Nephron (organoid): Measurements from ENCODE around the gene HDAC8.

Experiments
- H3K27ac Mint-ChIP-seq, 3 experiments: 2 replicates each; pipeline ENCODE4 v1.8.0; 2020; ENCODE audit warnings: mixed read lengths in 3 of 3, mild to moderate bottlenecking in 2 of 3, moderate library complexity in 1 of 3
- H3K27me3 Mint-ChIP-seq: 2 replicates; pipeline ENCODE4 v1.8.0; 2021; ENCODE audit warnings: low read depth, mild to moderate bottlenecking, moderate library complexity, mixed read lengths
- H3K36me3 Mint-ChIP-seq: 2 replicates; pipeline ENCODE4 v1.8.0; 2020; ENCODE audit warnings: low read depth, mixed read lengths
- H3K4me1 Mint-ChIP-seq: 2 replicates; pipeline ENCODE4 v1.8.0; 2020; ENCODE audit warnings: mixed read lengths
- H3K4me3 Mint-ChIP-seq, 3 experiments: 2 replicates each; pipeline ENCODE4 v1.8.0; 2020; ENCODE audit warnings: mild to moderate bottlenecking in 3 of 3, mixed read lengths in 3 of 3, moderate library complexity in 2 of 3
- H3K9me3 Mint-ChIP-seq: 2 replicates; pipeline ENCODE4 v1.8.0; 2020; ENCODE audit warnings: mixed read lengths
- TF ChIP-seq, protein P1 (sequence below), 3 experiments: fragments of 200-600 bp; sonication (generic); IDR thresholded peaks; one replicate each; pipeline ENCODE4 v1.5.0; 2021; ENCODE audit warnings: antibody characterized with exemption in 3 of 3; ENCODE audit not compliant: unreplicated experiment in 3 of 3

Gene HDAC8

DNA sequence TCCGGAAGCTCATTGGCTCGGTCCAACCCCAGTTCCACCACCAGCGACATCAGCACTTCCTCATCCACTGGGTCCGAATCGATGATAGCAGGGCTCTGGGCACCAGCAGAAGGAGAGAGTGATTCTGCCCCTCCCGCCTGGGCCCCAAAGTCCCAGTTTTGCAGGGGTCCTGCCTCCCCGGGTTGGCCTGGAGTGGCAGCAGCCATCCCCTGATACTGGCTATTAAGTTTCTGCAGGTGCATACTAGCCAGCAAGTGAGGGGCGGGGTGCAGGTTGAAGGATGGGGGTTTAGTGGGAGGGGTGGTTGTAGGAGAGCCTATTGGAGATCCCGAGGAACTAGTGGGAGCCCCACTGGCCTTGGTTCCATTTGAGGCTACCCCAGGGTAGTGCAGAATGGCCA lies 270.9 kb downstream of the HDAC8 start:
- TF ChIP-seq, protein P1, sequence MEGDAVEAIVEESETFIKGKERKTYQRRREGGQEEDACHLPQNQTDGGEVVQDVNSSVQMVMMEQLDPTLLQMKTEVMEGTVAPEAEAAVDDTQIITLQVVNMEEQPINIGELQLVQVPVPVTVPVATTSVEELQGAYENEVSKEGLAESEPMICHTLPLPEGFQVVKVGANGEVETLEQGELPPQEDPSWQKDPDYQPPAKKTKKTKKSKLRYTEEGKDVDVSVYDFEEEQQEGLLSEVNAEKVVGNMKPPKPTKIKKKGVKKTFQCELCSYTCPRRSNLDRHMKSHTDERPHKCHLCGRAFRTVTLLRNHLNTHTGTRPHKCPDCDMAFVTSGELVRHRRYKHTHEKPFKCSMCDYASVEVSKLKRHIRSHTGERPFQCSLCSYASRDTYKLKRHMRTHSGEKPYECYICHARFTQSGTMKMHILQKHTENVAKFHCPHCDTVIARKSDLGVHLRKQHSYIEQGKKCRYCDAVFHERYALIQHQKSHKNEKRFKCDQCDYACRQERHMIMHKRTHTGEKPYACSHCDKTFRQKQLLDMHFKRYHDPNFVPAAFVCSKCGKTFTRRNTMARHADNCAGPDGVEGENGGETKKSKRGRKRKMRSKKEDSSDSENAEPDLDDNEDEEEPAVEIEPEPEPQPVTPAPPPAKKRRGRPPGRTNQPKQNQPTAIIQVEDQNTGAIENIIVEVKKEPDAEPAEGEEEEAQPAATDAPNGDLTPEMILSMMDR (IDR thresholded peaks at IDR 0.05; ENCODE audit: unreplicated experiment in 3 of 3): no peak
- H3K9me3 Mint-ChIP-seq: peaks cover 14% of the 10 kb centered on the region
- peaks cover 3% of the 10 kb centered on the region for H3K36me3 Mint-ChIP-seq
- H3K4me3 Mint-ChIP-seq: no peak overlapping the region
- H3K4me1 Mint-ChIP-seq: peaks cover 19% of the 10 kb centered on the region
- peaks cover 47% of the 10 kb centered on the region for H3K27me3 Mint-ChIP-seq
- H3K27ac Mint-ChIP-seq: no peak overlapping the region

DNA sequence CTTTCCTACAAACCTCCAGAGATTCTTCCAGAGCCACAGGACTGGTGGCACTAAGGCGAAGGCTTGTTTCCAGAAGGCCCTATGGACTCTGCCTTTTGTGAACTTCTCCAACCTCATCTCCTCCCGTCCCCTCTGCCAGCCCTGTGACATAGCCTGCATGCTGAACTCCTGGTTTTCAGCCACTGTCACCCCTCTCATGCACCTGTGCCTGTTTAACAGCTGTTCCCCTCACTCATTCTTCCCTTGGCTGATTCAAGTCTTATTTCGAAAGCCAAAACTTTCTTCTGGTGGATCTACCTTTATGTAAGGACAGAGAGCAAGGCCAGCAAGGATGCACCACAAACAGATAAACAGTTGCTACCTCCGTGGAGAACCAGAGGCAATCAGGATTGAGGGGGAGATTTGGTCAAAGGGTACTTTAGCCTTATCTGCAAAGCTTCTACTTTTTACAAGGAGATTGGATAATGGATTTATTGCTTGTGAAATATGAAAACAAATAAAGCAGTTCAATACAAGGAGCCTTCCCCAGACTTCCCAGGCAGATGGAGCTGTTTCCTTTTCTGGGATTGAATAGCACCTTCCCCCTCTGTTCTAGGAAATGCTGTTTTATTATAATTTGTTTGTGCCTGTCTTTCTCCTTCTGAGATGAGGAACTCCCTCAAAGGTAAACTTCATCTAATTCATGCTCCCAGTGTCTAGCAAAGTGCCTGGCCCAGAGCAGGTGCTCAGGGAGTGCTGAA lies 272.6 kb downstream of the HDAC8 start:
- Mint-ChIP-seq H3K4me3 (no peak overlapping the region), H3K27me3 (peaks cover 43% of the 10 kb centered on the region), H3K36me3 (peaks cover 3% of the 10 kb centered on the region), H3K9me3 (peaks cover 14% of the 10 kb centered on the region), H3K27ac (no peak overlapping the region), H3K4me1 (peaks cover 19% of the 10 kb centered on the region)
- TF ChIP-seq, protein P1 (IDR thresholded peaks at IDR 0.05; ENCODE audit: unreplicated experiment in 3 of 3): no peak

DNA sequence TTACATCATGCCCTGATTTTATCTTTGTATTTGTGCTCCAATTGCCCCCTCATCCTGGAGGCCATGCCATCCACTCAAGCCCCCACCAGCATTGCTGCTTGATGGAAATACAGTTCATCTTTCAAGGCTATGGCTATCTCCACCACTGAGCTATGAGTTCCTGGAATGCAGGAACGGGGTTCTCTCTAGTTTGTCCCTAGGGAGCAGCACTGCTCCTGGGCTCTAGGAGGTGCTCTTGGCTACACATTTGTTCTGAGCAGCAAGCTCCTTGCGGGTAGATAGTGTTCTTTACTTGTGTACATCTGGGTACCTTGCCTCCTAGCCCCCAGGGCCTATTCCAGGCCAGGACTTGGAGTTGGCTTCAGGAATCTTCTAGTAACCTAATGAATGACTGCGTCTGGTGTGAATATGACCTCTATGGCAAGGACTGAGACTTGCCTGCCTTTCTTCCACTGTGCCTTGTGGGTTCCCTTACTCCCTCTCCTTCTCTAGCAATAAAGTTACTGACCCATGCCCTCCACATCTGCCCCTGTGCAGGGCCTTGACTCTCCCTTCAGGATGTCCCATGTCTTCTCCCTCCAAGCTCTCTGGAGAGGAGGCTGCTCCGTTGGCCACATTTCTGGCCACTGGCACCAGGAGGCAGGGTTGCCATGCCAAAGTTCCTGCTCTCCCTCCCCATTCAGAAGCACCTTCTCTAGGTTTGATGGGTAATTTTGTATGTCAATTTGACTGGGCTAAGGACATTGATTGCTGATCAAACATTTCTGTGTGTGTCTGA lies 274.5 kb downstream of the HDAC8 start:
- no peak overlapping the region for H3K27ac Mint-ChIP-seq
- TF ChIP-seq, protein P1 (IDR thresholded peaks at IDR 0.05; ENCODE audit: unreplicated experiment in 3 of 3): no peak
- H3K27me3 Mint-ChIP-seq: peaks cover 24% of the 10 kb centered on the region
- peaks cover 3% of the 10 kb centered on the region for H3K36me3 Mint-ChIP-seq
- H3K9me3 Mint-ChIP-seq: peaks cover 14% of the 10 kb centered on the region
- no peak overlapping the region for H3K4me3 Mint-ChIP-seq
- H3K4me1 Mint-ChIP-seq: peaks cover 10% of the 10 kb centered on the region

DNA sequence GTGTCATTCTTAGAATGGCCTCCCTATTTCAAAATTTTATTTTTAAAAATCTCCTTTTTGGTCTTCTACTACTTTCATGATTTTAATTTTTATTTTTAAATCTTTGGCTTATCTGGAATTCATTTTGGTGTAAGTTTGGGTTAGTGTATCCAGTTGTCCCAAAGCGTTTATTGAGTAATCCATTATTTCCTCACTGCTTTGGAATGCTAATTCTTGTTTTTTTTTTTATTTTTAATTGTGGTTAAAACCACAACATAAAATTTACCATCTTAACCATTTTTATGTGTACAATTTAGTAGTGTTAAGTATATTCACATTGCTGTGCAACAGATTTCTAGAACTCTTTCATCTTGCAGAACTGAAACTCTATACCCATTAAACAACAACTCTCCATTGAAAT lies 275.7 kb downstream of the HDAC8 start:
- H3K4me1 Mint-ChIP-seq: peaks cover 10% of the 10 kb centered on the region

DNA sequence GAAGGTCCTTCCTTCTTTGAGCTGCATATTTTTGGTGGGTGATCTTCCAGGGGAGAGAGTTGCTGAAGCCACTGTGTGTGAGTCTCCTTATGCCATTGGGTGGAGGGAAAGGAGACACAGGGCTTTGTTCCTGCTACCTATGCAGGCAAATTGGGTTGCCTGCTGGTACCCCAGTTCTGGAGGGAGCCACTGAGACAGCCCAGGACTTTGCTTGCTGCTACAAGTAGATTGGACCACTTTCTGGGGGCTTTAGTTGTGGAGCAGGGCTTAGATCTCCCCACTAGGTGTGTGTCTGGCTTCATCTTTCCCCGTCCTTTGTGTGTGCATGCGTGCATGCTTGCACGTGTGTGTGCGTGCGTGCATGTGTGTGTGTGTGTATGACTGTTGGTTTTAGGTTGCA lies 276.9 kb downstream of the HDAC8 start:
- Mint-ChIP-seq H3K36me3 (peaks cover 5% of the 10 kb centered on the region), H3K27ac (no peak overlapping the region), H3K27me3 (peaks cover 17% of the 10 kb centered on the region), H3K4me1 (peaks cover 9% of the 10 kb centered on the region), H3K4me3 (no peak overlapping the region), H3K9me3 (peaks cover 14% of the 10 kb centered on the region)
- TF ChIP-seq, protein P1 (IDR thresholded peaks at IDR 0.05; ENCODE audit: unreplicated experiment in 3 of 3): no peak

More for the DNA sequence above, 275.7 kb downstream of the HDAC8 start:
- Mint-ChIP-seq H3K27me3 (peaks cover 25% of the 10 kb centered on the region), H3K4me3 (no peak overlapping the region), H3K36me3 (peaks cover 6% of the 10 kb centered on the region), H3K27ac (no peak overlapping the region), H3K9me3 (peaks cover 15% of the 10 kb centered on the region)
- TF ChIP-seq, protein P1 (IDR thresholded peaks at IDR 0.05; ENCODE audit: unreplicated experiment in 3 of 3): no peak
